Measurements from ENCODE around the gene FOXO1. TPM values are rescaled to one million over a fixed set of nuclear protein-coding genes. Genes with fewer than 3 reads are reported as not detected.

Gene FOXO1
- total RNA-seq, 5 donors from 2014 or later (not counting 1 experiment from before 2014, with no cell fraction given) = 73.0 to 89.1 (median 84.5) TPM

GRCh38 chr13:40565282-40566148 is 100.9 kb downstream of the FOXO1 start:
- H3K27ac ChIP-seq (ENCODE audit: low read length) = no peak overlapping the region
- Mint-ChIP-seq H3K9me3 (peaks cover 0 to 4% (median 0%) of the 10 kb centered on the region in 3 donors), H3K4me3 (peak overlapping the region; percentile 22 to 71 (median 40)), H3K27me3 (no peaks in the 10 kb centered on the region), H3K4me1 (peaks cover 86 to 96% (median 91%) of the 10 kb centered on the region in 3 donors), H3K36me3 (peaks cover 9% of the 10 kb centered on the region), H3K27ac (peak overlapping the region; percentile 83 to 88)
- CTCF ChIA-PET = interaction anchor here (0.8 to 1.7 kb wide), 2 partner anchors 496 to 1414 kb away, joined by 3 to 10 read pairs; no protein-coding TSS in a partner anchor
- peaks cover 2 to 4% of the 10 kb centered on the region in 2 donors for H3K36me3 ChIP-seq (ENCODE audit: control insufficient read depth in 2 of 2, extremely low read depth in 1 of 2, insufficient read depth in 1 of 2, low read length in 1 of 2)
- H3K4me1 ChIP-seq (ENCODE audit: control insufficient read depth in 1 of 2, extremely low read depth in 1 of 2, insufficient read depth in 2 of 2, low read length in 2 of 2) = peaks cover 35 to 63% of the 10 kb centered on the region in 2 experiments
- H3K4me3 ChIP-seq (ENCODE audit: control insufficient read depth in 1 of 2, extremely low read depth in 1 of 2, low read length in 1 of 2) = no peak overlapping the region
- DNase-seq (no peak), ATAC-seq (replicated peaks in 1 of 4) (no peak)
- POLR2A ChIA-PET = interaction anchor here (0.6 to 0.8 kb wide), 3 partner anchors 29 to 221 kb away, joined by 3 to 5 read pairs (median 5); no protein-coding TSS in a partner anchor
- WGBS (ENCODE audit: insufficient coverage) = 96% methylated on average over 4 of the region's 5 CpGs
- no peaks in the 10 kb centered on the region for H3K27me3 ChIP-seq (replicated peaks in 1 of 2; ENCODE audit: control insufficient read depth in 2 of 2, extremely low read depth in 1 of 2, insufficient read depth in 2 of 2, low read length in 1 of 2)
- H3K9me3 ChIP-seq = no peaks in the 10 kb centered on the region

GRCh38 chr13:40564342-40565001 is 102.0 kb downstream of the FOXO1 start:
- Mint-ChIP-seq H3K9me3 (peaks cover 0 to 5% (median 0%) of the 10 kb centered on the region in 3 donors), H3K4me1 (peaks cover 88 to 96% (median 92%) of the 10 kb centered on the region in 3 donors), H3K27me3 (no peaks in the 10 kb centered on the region), H3K36me3 (peaks cover 19% of the 10 kb centered on the region), H3K4me3 (peak overlapping the region; percentile 25 to 71 (median 46)), H3K27ac (peak overlapping the region; percentile 83 to 88)
- peak in 18 of 35 experiments; percentile 4 to 48 (median 20) for DNase-seq
- H3K27me3 ChIP-seq (replicated peaks in 1 of 2; ENCODE audit: control insufficient read depth in 2 of 2, extremely low read depth in 1 of 2, insufficient read depth in 2 of 2, low read length in 1 of 2) = no peaks in the 10 kb centered on the region
- H3K9me3 ChIP-seq = no peaks in the 10 kb centered on the region
- H3K4me1 ChIP-seq (ENCODE audit: control insufficient read depth in 1 of 2, extremely low read depth in 1 of 2, insufficient read depth in 2 of 2, low read length in 2 of 2) = peaks cover 38 to 65% of the 10 kb centered on the region in 2 experiments
- ChIA-PET POLR2A (interaction anchor here (0.6 to 0.7 kb wide), 8 partner anchors 18 to 91 kb away, joined by 3 to 18 read pairs (median 4); no protein-coding TSS in a partner anchor), CTCF (interaction anchor here (0.6 to 1.7 kb wide), 7 partner anchors 8 to 824 kb away, joined by 3 to 10 read pairs (median 3); no protein-coding TSS in a partner anchor)
- no peak overlapping the region for H3K27ac ChIP-seq (ENCODE audit: low read length)
- 84% methylated on average over 11 of the region's 15 CpGs for WGBS (ENCODE audit: insufficient coverage)
- H3K36me3 ChIP-seq (ENCODE audit: control insufficient read depth in 2 of 2, extremely low read depth in 1 of 2, insufficient read depth in 1 of 2, low read length in 1 of 2) = peaks cover 4 to 12% of the 10 kb centered on the region in 2 donors
- H3K4me3 ChIP-seq (ENCODE audit: control insufficient read depth in 1 of 2, extremely low read depth in 1 of 2, low read length in 1 of 2) = no peak overlapping the region
- ATAC-seq (replicated peaks in 1 of 4) = peak in 2 of 4 experiments; percentile 34 to 74

GRCh38 chr13:40563350-40564125 is 102.9 kb downstream of the FOXO1 start:
- ChIA-PET POLR2A (interaction anchor here (0.6 to 0.7 kb wide), 6 partner anchors 21 to 1026 kb away, joined by 4 to 18 read pairs (median 7); no protein-coding TSS in a partner anchor), CTCF (interaction anchor here (0.6 to 1.7 kb wide), 4 partner anchors 9 to 494 kb away, joined by 3 to 10 read pairs (median 4); no protein-coding TSS in a partner anchor)
- Mint-ChIP-seq H3K36me3 (peaks cover 26% of the 10 kb centered on the region), H3K9me3 (peaks cover 0 to 5% (median 0%) of the 10 kb centered on the region in 3 donors), H3K4me1 (peaks cover 88 to 96% (median 92%) of the 10 kb centered on the region in 3 donors), H3K4me3 (peak overlapping the region in 2 of 3 donors; percentile 46 to 71), H3K27me3 (no peaks in the 10 kb centered on the region), H3K27ac (peak overlapping the region; percentile 83 to 88)
- Histone ChIP-seq H3K4me3 (ENCODE audit: control insufficient read depth in 1 of 2, extremely low read depth in 1 of 2, low read length in 1 of 2) (no peak overlapping the region), H3K27ac (ENCODE audit: low read length) (no peak overlapping the region), H3K27me3 (replicated peaks in 1 of 2; ENCODE audit: control insufficient read depth in 2 of 2, extremely low read depth in 1 of 2, insufficient read depth in 2 of 2, low read length in 1 of 2) (no peaks in the 10 kb centered on the region), H3K36me3 (ENCODE audit: control insufficient read depth in 2 of 2, extremely low read depth in 1 of 2, insufficient read depth in 1 of 2, low read length in 1 of 2) (peaks cover 0 to 19% of the 10 kb centered on the region in 2 donors), H3K4me1 (ENCODE audit: control insufficient read depth in 1 of 2, extremely low read depth in 1 of 2, insufficient read depth in 2 of 2, low read length in 2 of 2) (peaks cover 42 to 62% of the 10 kb centered on the region in 2 experiments), H3K9me3 (no peaks in the 10 kb centered on the region)
- ATAC-seq (replicated peaks in 1 of 4) = peak in 1 of 4 experiments; percentile 10
- no peak for DNase-seq
- WGBS (ENCODE audit: insufficient coverage) = 100% methylated on average over 2 of the region's 14 CpGs

- Histone ChIP-seq H3K4me3 (ENCODE audit: control insufficient read depth in 1 of 2, extremely low read depth in 1 of 2, low read length in 1 of 2) (no peak overlapping the region), H3K27ac (ENCODE audit: low read length) (no peak overlapping the region), H3K27me3 (replicated peaks in 1 of 2; ENCODE audit: control insufficient read depth in 2 of 2, extremely low read depth in 1 of 2, insufficient read depth in 2 of 2, low read length in 1 of 2) (no peaks in the 10 kb centered on the region), H3K4me1 (ENCODE audit: control insufficient read depth in 1 of 2, extremely low read depth in 1 of 2, insufficient read depth in 2 of 2, low read length in 2 of 2) (peaks cover 42 to 62% of the 10 kb centered on the region in 2 experiments), H3K36me3 (ENCODE audit: control insufficient read depth in 2 of 2, extremely low read depth in 1 of 2, insufficient read depth in 1 of 2, low read length in 1 of 2) (peaks cover 0 to 21% of the 10 kb centered on the region in 2 donors), H3K9me3 (no peaks in the 10 kb centered on the region)
- 19% methylated on average over 5 of the region's 6 CpGs for WGBS (ENCODE audit: insufficient coverage)
- Mint-ChIP-seq H3K9me3 (peaks cover 0 to 5% (median 0%) of the 10 kb centered on the region in 3 donors), H3K36me3 (peaks cover 29% of the 10 kb centered on the region), H3K27ac (peak overlapping the region; percentile 69 to 83), H3K27me3 (no peaks in the 10 kb centered on the region), H3K4me3 (peak overlapping the region in 2 of 3 donors; percentile 21 to 71), H3K4me1 (peaks cover 88 to 95% (median 91%) of the 10 kb centered on the region in 3 donors)
- ChIA-PET CTCF (no interaction called here), POLR2A (no interaction called here)
- ATAC-seq (replicated peaks in 1 of 4) (peak; percentile 11 to 35 (median 23)), DNase-seq (no peak)
These were observed 103.5 kb downstream of the FOXO1 start for GRCh38 chr13:40562975-40563349.

- no peak overlapping the region for H3K4me3 ChIP-seq (ENCODE audit: control insufficient read depth in 1 of 2, extremely low read depth in 1 of 2, low read length in 1 of 2)
- Mint-ChIP-seq H3K36me3 (peaks cover 48% of the 10 kb centered on the region), H3K9me3 (peaks cover 0 to 5% (median 0%) of the 10 kb centered on the region in 3 donors), H3K27me3 (no peaks in the 10 kb centered on the region), H3K4me1 (peaks cover 86 to 95% (median 90%) of the 10 kb centered on the region in 3 donors), H3K27ac (peak overlapping the region in 1 of 2 donors; percentile 9), H3K4me3 (peak overlapping the region in 1 of 3 donors; percentile 46)
- DNase-seq (no peak), ATAC-seq (replicated peaks in 1 of 4) (no peak)
- no peaks in the 10 kb centered on the region for H3K27me3 ChIP-seq (replicated peaks in 1 of 2; ENCODE audit: control insufficient read depth in 2 of 2, extremely low read depth in 1 of 2, insufficient read depth in 2 of 2, low read length in 1 of 2)
- 100% methylated on average over 6 of the region's 9 CpGs for WGBS (ENCODE audit: insufficient coverage)
- no peaks in the 10 kb centered on the region for H3K9me3 ChIP-seq
- CTCF ChIA-PET = interaction anchor here in 1 of 2 donors (0.5 kb wide), 1 partner anchor 24 kb away, joined by 3 read pairs; no protein-coding TSS in a partner anchor
- peaks cover 30 to 38% of the 10 kb centered on the region in 2 experiments for H3K4me1 ChIP-seq (ENCODE audit: control insufficient read depth in 1 of 2, extremely low read depth in 1 of 2, insufficient read depth in 2 of 2, low read length in 2 of 2)
- no peak overlapping the region for H3K27ac ChIP-seq (ENCODE audit: low read length)
- peaks cover 0 to 30% of the 10 kb centered on the region in 2 donors for H3K36me3 ChIP-seq (ENCODE audit: control insufficient read depth in 2 of 2, extremely low read depth in 1 of 2, insufficient read depth in 1 of 2, low read length in 1 of 2)
- POLR2A ChIA-PET = interaction anchor here in 1 of 2 donors (0.6 kb wide), 1 partner anchor 11 kb away, joined by 3 read pairs; no protein-coding TSS in a partner anchor
These were observed 106.5 kb downstream of the FOXO1 start for GRCh38 chr13:40559915-40560314.

All from T-cell (primary cell).